IMR-90 (cell line): ENCODE data around the gene GALNT17. TPM values are rescaled to one million over a fixed set of nuclear protein-coding genes. Genes with fewer than 3 reads are reported as not detected.

Source experiments
- ATAC-seq: fragments of 200-7000 bp; cut with Tn5 transposase; 2 replicates; pipeline ENCODE4 v1.9.1; 2020; ENCODE audit warnings: low read depth, mild to moderate bottlenecking, moderate library complexity
- BruUV-seq: library from RNA; stranded (reverse); fragments of 400-500 nt; replicated peaks from 2 replicates; lab custom pipeline; 2021; lab: Mats Ljungman, UMichigan
- CTCF ChIA-PET: fragments of 300-600 bp; formaldehyde crosslinking; extraction: SDS; loops from one replicate; lab custom pipeline; 2021; ENCODE audit warnings: antibody characterized with exemption; lab: Yijun Ruan, JAX
- POLR2A ChIA-PET: fragments of 300-600 bp; sonication (Branson Sonifier 250); formaldehyde crosslinking; loops from one replicate; lab custom pipeline; 2022; ENCODE audit warnings: antibody characterized with exemption; ENCODE audit not compliant: unreplicated experiment; lab: Charles Lee
- DNase-seq: peaks from one replicate; pipeline ENCODE4 v3.0.0; 2013
- H2AFZ ChIP-seq: replicated peaks from 2 replicates; pipeline ENCODE3; 2013; ENCODE audit warnings: low read length, mild to moderate bottlenecking; ENCODE audit not compliant: poor library complexity
- H2AK5ac ChIP-seq: 2 replicates; pipeline ENCODE4 v1.6.1; 2013; ENCODE audit warnings: low read depth, low read length, inconsistent platforms
- H2AK9ac ChIP-seq: replicated peaks from 2 replicates; pipeline ENCODE3; 2013; ENCODE audit warnings: mild to moderate bottlenecking, low read depth, low read length, moderate library complexity; ENCODE audit not compliant: poor library complexity
- H2BK120ac ChIP-seq: 2 replicates; pipeline ENCODE4 v1.6.1; 2013; ENCODE audit warnings: low read depth, low read length, inconsistent platforms
- H2BK15ac ChIP-seq: 3 replicates; pipeline ENCODE4 v1.6.1; 2013; ENCODE audit warnings: low read depth, low read length, inconsistent platforms
- H2BK20ac ChIP-seq: 2 replicates; pipeline ENCODE4 v1.6.1; 2013; ENCODE audit warnings: low read depth, mild to moderate bottlenecking, inconsistent platforms, low read length, moderate library complexity
- H2BK5ac ChIP-seq: 2 replicates; pipeline ENCODE4 v1.6.1; 2013; ENCODE audit warnings: mild to moderate bottlenecking, low read depth, low read length, inconsistent platforms; ENCODE audit not compliant: poor library complexity, severe bottlenecking
- H3K14ac ChIP-seq: replicated peaks from 2 replicates; pipeline ENCODE4 v1.6.1; 2013; ENCODE audit warnings: low read depth, low read length, inconsistent platforms
- H3K18ac ChIP-seq: 2 replicates; pipeline ENCODE4 v1.6.1; 2013; ENCODE audit warnings: low read depth, low read length, control low read depth
- H3K23ac ChIP-seq: 2 replicates; pipeline ENCODE4 v1.6.1; 2013; ENCODE audit warnings: low read depth, low read length, inconsistent platforms
- H3K27ac ChIP-seq: 2 replicates; pipeline ENCODE4 v1.5.1; 2013; ENCODE audit warnings: mild to moderate bottlenecking, control low read depth, low read length; ENCODE audit not compliant: insufficient read depth
- H3K27me3 ChIP-seq: 2 replicates; pipeline ENCODE4 v1.6.1; 2013; ENCODE audit warnings: low read length; ENCODE audit not compliant: control insufficient read depth, insufficient read depth
- H3K36me3 ChIP-seq: 2 replicates; pipeline ENCODE4 v1.6.1; 2013; ENCODE audit warnings: low read length, mixed read lengths; ENCODE audit not compliant: control insufficient read depth, insufficient read depth
- H3K4ac ChIP-seq: 2 replicates; pipeline ENCODE4 v1.6.1; 2013; ENCODE audit warnings: low read depth, low read length, inconsistent platforms
- H3K4me1 ChIP-seq: 2 replicates; pipeline ENCODE4 v1.6.1; 2013; ENCODE audit warnings: low read length, mixed read lengths; ENCODE audit not compliant: control insufficient read depth, insufficient read depth
- H3K4me2 ChIP-seq: 2 replicates; pipeline ENCODE4 v1.6.1; 2013; ENCODE audit warnings: low read depth, mild to moderate bottlenecking, control low read depth, low read length, moderate library complexity
- H3K4me3 ChIP-seq: 2 replicates; pipeline ENCODE4 v1.5.1; 2013; ENCODE audit warnings: low read depth, mild to moderate bottlenecking, control low read depth, low read length, moderate library complexity; ENCODE audit not compliant: insufficient read depth
- H3K56ac ChIP-seq: 2 replicates; pipeline ENCODE4 v1.6.1; 2013; ENCODE audit warnings: low read length, inconsistent platforms; ENCODE audit not compliant: insufficient read depth; ENCODE audit errors: extremely low read depth
- H3K79me1 ChIP-seq, 2 experiments: 2 replicates each; pipeline ENCODE4 v1.6.1; 2013; ENCODE audit warnings: low read length in 2 of 2, inconsistent platforms in 1 of 2, low read depth in 1 of 2
- H3K9ac ChIP-seq: 2 replicates; pipeline ENCODE4 v1.6.1; 2013; ENCODE audit warnings: low read depth, low read length, control low read depth
- H3K9me1 ChIP-seq: 2 replicates; pipeline ENCODE4 v1.6.1; 2013; ENCODE audit warnings: low read length, inconsistent platforms; ENCODE audit not compliant: insufficient read depth
- H3K9me3 ChIP-seq: 2 replicates; pipeline ENCODE4 v1.6.1; 2013; ENCODE audit warnings: low read length; ENCODE audit not compliant: control insufficient read depth, insufficient read depth
- H4K20me1 ChIP-seq: 2 replicates; pipeline ENCODE4 v1.6.1; 2013; ENCODE audit warnings: low read length, inconsistent platforms; ENCODE audit not compliant: insufficient read depth
- H4K5ac ChIP-seq: 2 replicates; pipeline ENCODE4 v1.6.1; 2013; ENCODE audit warnings: mild to moderate bottlenecking, low read depth, low read length, control low read depth
- H4K8ac ChIP-seq, 2 experiments: 2 replicates each; pipeline ENCODE4 v1.6.1; 2013; ENCODE audit warnings: low read depth in 2 of 2, low read length in 2 of 2, control low read depth in 1 of 2, inconsistent platforms in 1 of 2
- H4K91ac ChIP-seq: 2 replicates; pipeline ENCODE4 v1.6.1; 2013; ENCODE audit warnings: low read depth, low read length, inconsistent platforms; ENCODE audit not compliant: insufficient read depth
- MXI1 ChIP-seq: IDR thresholded peaks from 2 replicates; pipeline ENCODE4 v1.6.1; 2012; ENCODE audit warnings: low read depth, mild to moderate bottlenecking, low read length, moderate library complexity, borderline replicate concordance
- RAD21 ChIP-seq: IDR thresholded peaks from 2 replicates; pipeline ENCODE4 v1.6.1; 2012; ENCODE audit warnings: low read length, improper control_type of control experiment
- WGBS, 2 experiments: methylation state at CpG; one replicate each; pipeline versions ENCODE4 v1.1.5 to v1.1.7; 2013; ENCODE audit warnings: missing lambda C conversion rate in 2 of 2; ENCODE audit not compliant: insufficient read length in 1 of 2; ENCODE audit errors: extremely low coverage in 2 of 2; 5-methylcytosine and 5-hydroxymethylcytosine counted together
- dilution Hi-C: fragments of 300-500 bp; cut with HindIII; formaldehyde crosslinking; loops from one replicate; pipeline ENCODE4 v1.14.3; 2018; ENCODE audit warnings: low sequenced_read_pairs; ENCODE audit not compliant: unreplicated experiment
- in situ Hi-C: fragments of 300-500 bp; cut with MboI; formaldehyde crosslinking; loops from 3 replicates; pipeline ENCODE4 v1.14.3; 2019; ENCODE audit warnings: low sequenced_read_pairs, inconsistent platforms, mixed read lengths
- intact Hi-C: fragments of 100-400 bp; cut with micrococcal nuclease; formaldehyde crosslinking; loops from 2 replicates; pipeline ENCODE4 v1.10.0; 2022
- polyA plus RNA-seq, 3 experiments: library from polyadenylated mRNA; depleted of rRNA; stranded (reverse); fragments of >200 nt; gene quantifications; 2 replicates each; pipeline ENCODE4 v1.2.3, GENCODE V29; 2012; ENCODE audit warnings: low replicate concordance in 1 of 3
- total RNA-seq: library from RNA; depleted of rRNA; stranded (reverse); fragments of >200 nt; gene quantifications from 2 replicates; pipeline ENCODE4 v1.2.3, GENCODE V29; 2012

The GALNT17 gene
- total and polyA plus RNA-seq, 2 of the 4 experiments (the other 2 are of a cell fraction), result not detected

GRCh38 chr7:71488308-71488707 is 356.4 kb downstream of the GALNT17 start:
- no TSS peak for BruUV-seq
- H3K27me3 ChIP-seq, result no peaks in the 10 kb centered on the region
- no peaks in the 10 kb centered on the region for H3K36me3 ChIP-seq
- peaks cover 27% of the 10 kb centered on the region; the same call in 1 of the 2 replicates for H3K9me3 ChIP-seq
- intact Hi-C loops, result no loop called here
- H2BK15ac ChIP-seq, result no peak overlapping the region
- no peak overlapping the region for H2BK120ac ChIP-seq
- no peak for DNase-seq
- no peak overlapping the region for H2AK5ac ChIP-seq
- no peak overlapping the region for H3K4ac ChIP-seq
- ChIA-PET CTCF (no interaction called here), POLR2A (no interaction called here)
- H3K4me1 ChIP-seq, result no peaks in the 10 kb centered on the region
- no peak overlapping the region for H3K18ac ChIP-seq
- no peaks in the 10 kb centered on the region for H4K20me1 ChIP-seq
- TF ChIP-seq MXI1, result no peak
- no peak for TF ChIP-seq RAD21
- H4K8ac ChIP-seq, result no peak overlapping the region
- H3K27ac ChIP-seq, result no peak overlapping the region
- H3K23ac ChIP-seq, result no peak overlapping the region
- no peak overlapping the region for H4K91ac ChIP-seq
- no peak overlapping the region for H2BK20ac ChIP-seq
- H2AFZ ChIP-seq, result no peak overlapping the region
- H3K9ac ChIP-seq, result no peak overlapping the region
- H4K5ac ChIP-seq, result no peak overlapping the region
- H3K14ac ChIP-seq, result no peak overlapping the region
- in situ Hi-C loops, result no loop called here
- no peak overlapping the region for H2BK5ac ChIP-seq
- no peak overlapping the region for H2AK9ac ChIP-seq
- H3K79me1 ChIP-seq, result no peaks in the 10 kb centered on the region
- WGBS, 2 experiments, result no CpG with 5 or more reads among the region's 2 CpGs
- no peaks in the 10 kb centered on the region for H3K9me1 ChIP-seq
- dilution Hi-C loops, result no loop called here
- ATAC-seq, result no peak
- no peak overlapping the region for H3K4me2 ChIP-seq
- no peak overlapping the region for H3K4me3 ChIP-seq
- H3K56ac ChIP-seq, result no peak overlapping the region
